HepG2 (cell line): ENCODE measurements around the gene MPI. TPM values are rescaled to one million over a fixed set of nuclear protein-coding genes. Genes with fewer than 3 reads are reported as not detected.

ENCODE experiments used
- MAZ ChIP-seq, 2 experiments: sonication (generic) in 1 of 2; formaldehyde crosslinking in 1 of 2; IDR thresholded peaks; 2 replicates each; pipeline versions ENCODE4 v1.5.0 to v1.6.1; 2012 to 2020; ENCODE audit warnings: low read depth in 2 of 2, mild to moderate bottlenecking in 2 of 2, borderline replicate concordance in 1 of 2, improper control_type of control experiment in 1 of 2, low read length in 1 of 2, missing genetic modification reagents in 1 of 2, moderate library complexity in 1 of 2
- PHF8 ChIP-seq: sonication (generic); formaldehyde crosslinking; IDR thresholded peaks from 2 replicates; pipeline ENCODE4 v1.5.0; 2020; ENCODE audit warnings: missing genetic modification reagents
- RNF2 ChIP-seq: fragments of 450-650 bp; conservative IDR thresholded peaks from 2 replicates; pipeline ENCODE4 v1.6.1; 2016; ENCODE audit warnings: low read depth
- SIX4 ChIP-seq: sonication (generic); formaldehyde crosslinking; IDR thresholded peaks from 2 replicates; pipeline ENCODE4 v1.4.0; 2020; ENCODE audit warnings: missing genetic modification reagents
- ZBED4 ChIP-seq: sonication (generic); formaldehyde crosslinking; IDR thresholded peaks from 2 replicates; pipeline ENCODE4 v1.4.0; 2020; ENCODE audit warnings: missing genetic modification reagents, borderline replicate concordance
- ZC3H13 ChIP-seq: sonication (generic); formaldehyde crosslinking; IDR thresholded peaks from 2 replicates; pipeline ENCODE4 v1.8.1; 2023; ENCODE audit warnings: mild to moderate bottlenecking, missing genetic modification reagents, moderate library complexity
- ZEB1 ChIP-seq: IDR thresholded peaks from 2 replicates; pipeline ENCODE4 v1.6.1; 2012; ENCODE audit warnings: mild to moderate bottlenecking, low read depth, inconsistent platforms; ENCODE audit not compliant: insufficient replicate concordance
- ZFY ChIP-seq: sonication (generic); formaldehyde crosslinking; IDR thresholded peaks from 2 replicates; pipeline ENCODE4 v1.4.0; 2020; ENCODE audit warnings: missing genetic modification reagents
- ZNF282 ChIP-seq: fragments of 450-650 bp; IDR thresholded peaks from 2 replicates; pipeline ENCODE4 v1.6.1; 2018; ENCODE audit not compliant: partially characterized antibody
- ZNF646 ChIP-seq: sonication (generic); formaldehyde crosslinking; IDR thresholded peaks from 2 replicates; pipeline ENCODE4 v1.9.0; 2021; ENCODE audit warnings: mild to moderate bottlenecking, missing genetic modification reagents
- polyA plus RNA-seq, 8 experiments: library from polyadenylated mRNA; depleted of rRNA in 3 of 8; stranded (reverse) in 7 of 8; unstranded in 1 of 8; fragments of >200 nt; fragmentation: Illumina TruSeq in 4 of 8; extraction: Trizol in 4 of 8; gene quantifications; 2 replicates each; pipeline versions ENCODE4 v1.2.1 to v1.2.3, GENCODE V29; 2011 to 2016; ENCODE audit warnings: low read depth in 4 of 8, missing spikeins in 1 of 8, mixed read lengths in 1 of 8; ENCODE audit not compliant: insufficient read depth in 1 of 8
- total RNA-seq, 5 experiments: library from RNA; depleted of rRNA; stranded (reverse); fragments of >200 nt; fragmentation: Illumina TruSeq; extraction: Trizol; gene quantifications; 2 replicates each; pipeline ENCODE4 v1.2.3, GENCODE V29; 2016; ENCODE audit warnings: low read depth in 1 of 5
- TF ChIP-seq, protein P1 (sequence below): sonication (generic); formaldehyde crosslinking; IDR thresholded peaks from 2 replicates; pipeline ENCODE4 v1.5.1; 2020; ENCODE audit warnings: missing genetic modification reagents, mild to moderate bottlenecking, borderline replicate concordance
- TF ChIP-seq, protein P2 (sequence below): sonication (generic); formaldehyde crosslinking; IDR thresholded peaks from 2 replicates; pipeline ENCODE4 v1.5.1; 2020; ENCODE audit warnings: missing genetic modification reagents, mild to moderate bottlenecking, borderline replicate concordance
- TF ChIP-seq, protein P3 (sequence below): sonication (generic); formaldehyde crosslinking; IDR thresholded peaks from 2 replicates; pipeline ENCODE4 v1.5.0; 2020; ENCODE audit warnings: missing genetic modification reagents

The MPI gene
- total and polyA plus RNA-seq, 2 of the 13 experiments (the other 11 are each of a cell fraction or from before 2014, with no cell fraction given), result 36.9 to 63.5 TPM

GRCh38 chr15:74842581-74843444 lies 47.0 kb upstream of the MPI start, which contains the start of gene ULK3 (continued):
- no peak for TF ChIP-seq MAZ (IDR thresholded peaks at IDR 0.05; ENCODE audit: borderline replicate concordance, low read depth, low read length)
- peak; percentile 90 for TF ChIP-seq MAZ (CRISPR knock-in tag; IDR thresholded peaks at IDR 0.05; ENCODE audit: low read depth)
- TF ChIP-seq ZFY (CRISPR knock-in tag), result peak; percentile 68
- TF ChIP-seq, protein P1, sequence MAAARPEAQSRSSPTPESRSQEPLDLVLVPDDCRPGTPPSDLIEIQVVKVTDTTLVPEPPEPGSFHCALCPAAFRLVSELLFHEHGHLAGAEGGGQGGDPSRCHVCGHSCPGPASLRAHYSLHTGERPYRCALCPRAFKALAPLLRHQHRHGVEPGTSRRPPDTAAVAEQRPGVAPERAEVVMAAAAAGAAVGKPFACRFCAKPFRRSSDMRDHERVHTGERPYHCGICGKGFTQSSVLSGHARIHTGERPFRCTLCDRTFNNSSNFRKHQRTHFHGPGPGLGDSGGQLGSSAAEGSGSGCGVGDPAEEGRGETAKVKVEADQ, result peak; percentile 57; the same call in 1 of the 2 replicates
- TF ChIP-seq ZNF282, result no peak
- TF ChIP-seq SIX4, result no peak
- peak; percentile 97 for TF ChIP-seq ZEB1
- peak; percentile 79; the same call in 1 of the 2 replicates for TF ChIP-seq PHF8
- 0 out of 2 replicates have a peak, but pooled peaks have one; percentile 42 for TF ChIP-seq RNF2
- no peak for TF ChIP-seq ZNF646 (CRISPR knock-in tag)
- TF ChIP-seq, protein P2, sequence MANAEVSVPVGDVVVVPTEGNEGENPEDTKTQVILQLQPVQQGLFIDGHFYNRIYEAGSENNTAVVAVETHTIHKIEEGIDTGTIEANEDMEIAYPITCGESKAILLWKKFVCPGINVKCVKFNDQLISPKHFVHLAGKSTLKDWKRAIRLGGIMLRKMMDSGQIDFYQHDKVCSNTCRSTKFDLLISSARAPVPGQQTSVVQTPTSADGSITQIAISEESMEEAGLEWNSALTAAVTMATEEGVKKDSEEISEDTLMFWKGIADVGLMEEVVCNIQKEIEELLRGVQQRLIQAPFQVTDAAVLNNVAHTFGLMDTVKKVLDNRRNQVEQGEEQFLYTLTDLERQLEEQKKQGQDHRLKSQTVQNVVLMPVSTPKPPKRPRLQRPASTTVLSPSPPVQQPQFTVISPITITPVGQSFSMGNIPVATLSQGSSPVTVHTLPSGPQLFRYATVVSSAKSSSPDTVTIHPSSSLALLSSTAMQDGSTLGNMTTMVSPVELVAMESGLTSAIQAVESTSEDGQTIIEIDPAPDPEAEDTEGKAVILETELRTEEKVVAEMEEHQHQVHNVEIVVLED (CRISPR knock-in tag), result peak; percentile 49; the same call in 1 of the 2 replicates
- TF ChIP-seq ZC3H13 (CRISPR knock-in tag), result peak; percentile 59; the same call in 1 of the 2 replicates
- TF ChIP-seq ZBED4 (CRISPR knock-in tag), result peak; percentile 85; the same call in 1 of the 2 replicates
- TF ChIP-seq, protein P3, sequence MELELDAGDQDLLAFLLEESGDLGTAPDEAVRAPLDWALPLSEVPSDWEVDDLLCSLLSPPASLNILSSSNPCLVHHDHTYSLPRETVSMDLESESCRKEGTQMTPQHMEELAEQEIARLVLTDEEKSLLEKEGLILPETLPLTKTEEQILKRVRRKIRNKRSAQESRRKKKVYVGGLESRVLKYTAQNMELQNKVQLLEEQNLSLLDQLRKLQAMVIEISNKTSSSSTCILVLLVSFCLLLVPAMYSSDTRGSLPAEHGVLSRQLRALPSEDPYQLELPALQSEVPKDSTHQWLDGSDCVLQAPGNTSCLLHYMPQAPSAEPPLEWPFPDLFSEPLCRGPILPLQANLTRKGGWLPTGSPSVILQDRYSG (CRISPR knock-in tag), result no peak
